Activated T-helper 2 cell treated with anti-CD3 and anti-CD28 coated beads, Interferon-gamma antibody, Interleukin-2, Interleukin-4, amounts not matched to agents 10 μg/mL and 5 μg/mL and 100 μg/mL, durations not matched to agents 14 hours and 24 hours and 36 hours (primary cell): ENCODE data around the gene CHST10. TPM values are rescaled to one million over a fixed set of nuclear protein-coding genes. Genes with fewer than 3 reads are reported as not detected.

ENCODE experiments used
- DNase-seq: peaks from one replicate; pipeline ENCODE4 v3.0.0; 2021; ENCODE audit warnings: low spot score
- H3K27ac Mint-ChIP-seq: one replicate; pipeline ENCODE4 v1.8.0; 2021; ENCODE audit warnings: mixed read lengths
- H3K27me3 Mint-ChIP-seq: one replicate; pipeline ENCODE4 v1.8.0; 2021; ENCODE audit warnings: low read depth, mixed read lengths
- H3K36me3 Mint-ChIP-seq: one replicate; pipeline ENCODE4 v1.8.0; 2021; ENCODE audit warnings: low read depth, mixed read lengths
- H3K4me1 Mint-ChIP-seq: one replicate; pipeline ENCODE4 v1.8.0; 2021; ENCODE audit warnings: low read depth, mixed read lengths
- H3K4me3 Mint-ChIP-seq: one replicate; pipeline ENCODE4 v1.8.0; 2021; ENCODE audit warnings: low read depth, mild to moderate bottlenecking, moderate library complexity, mixed read lengths
- H3K9me3 Mint-ChIP-seq: one replicate; pipeline ENCODE4 v1.8.0; 2021; ENCODE audit warnings: mixed read lengths
- intact Hi-C: fragments of 100-400 bp; cut with micrococcal nuclease; formaldehyde crosslinking; loops from one replicate; pipeline ENCODE4 v1.15.1; 2023
- total RNA-seq: library from RNA; stranded (reverse); gene quantifications from 2 replicates; pipeline ENCODE4 v1.2.3, GENCODE V29; 2022

CHST10 gene
- total RNA-seq, 1 donor from 2014 or later: 6.8 TPM

DNA sequence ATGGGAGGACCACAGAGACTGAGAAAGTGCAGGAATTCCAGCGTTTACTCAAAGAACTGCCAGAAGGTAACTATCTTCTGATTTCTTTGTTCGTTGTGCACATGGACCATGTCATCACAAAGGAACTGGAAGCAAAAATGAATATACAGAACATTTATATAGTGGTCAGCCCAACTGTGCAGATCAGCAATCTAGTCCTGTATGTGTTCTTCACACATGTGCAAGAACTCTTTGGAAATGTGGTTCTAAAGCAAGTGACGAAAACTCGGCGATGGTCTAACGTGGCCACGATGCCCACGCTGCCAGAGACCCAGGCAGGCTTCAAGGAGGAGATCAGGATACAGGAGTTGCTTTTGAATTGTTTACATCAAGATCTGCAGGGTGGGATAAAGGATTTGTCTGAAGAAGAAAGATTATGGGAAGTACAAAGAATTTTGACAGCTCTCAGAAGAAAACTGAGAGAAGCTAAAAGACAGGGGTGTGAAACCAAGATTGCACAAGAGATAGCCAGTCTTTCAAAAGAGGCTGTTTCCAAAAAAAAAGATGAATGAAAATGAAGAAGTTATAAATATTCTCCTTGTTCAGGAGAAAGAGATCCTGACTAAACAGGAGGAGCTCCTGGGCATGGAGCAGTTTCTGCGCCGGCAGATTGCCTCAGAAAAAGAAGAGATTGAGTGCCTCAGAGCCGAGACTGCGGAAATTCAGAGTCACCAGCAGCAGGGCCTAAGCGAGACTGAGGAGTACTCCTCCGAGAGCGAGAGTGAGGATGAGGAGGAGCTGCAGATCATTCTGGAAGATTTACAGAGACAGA is 8.3 kb upstream of the CHST10 start:
- H3K4me1 Mint-ChIP-seq: peaks cover 9% of the 10 kb centered on the region
- H3K4me3 Mint-ChIP-seq: no peak overlapping the region
- intact Hi-C loops: loop anchor here (10.0 kb wide), 1 partner anchor 559 kb away; no protein-coding TSS in a partner anchor
- no peaks in the 10 kb centered on the region for H3K36me3 Mint-ChIP-seq
- H3K27ac Mint-ChIP-seq: no peak overlapping the region
- H3K27me3 Mint-ChIP-seq: peaks cover 39% of the 10 kb centered on the region
- no peak for DNase-seq
- peaks cover 5% of the 10 kb centered on the region for H3K9me3 Mint-ChIP-seq

GRCh38 chr2:100425107-100425506 is 7.6 kb upstream of the CHST10 start:
- no peak for DNase-seq
- H3K4me3 Mint-ChIP-seq: no peak overlapping the region
- H3K27me3 Mint-ChIP-seq: peaks cover 34% of the 10 kb centered on the region
- H3K27ac Mint-ChIP-seq: no peak overlapping the region
- no peaks in the 10 kb centered on the region for H3K36me3 Mint-ChIP-seq
- peaks cover 9% of the 10 kb centered on the region for H3K4me1 Mint-ChIP-seq
- peaks cover 5% of the 10 kb centered on the region for H3K9me3 Mint-ChIP-seq
- intact Hi-C loops: loop anchor here (10.0 kb wide), 1 partner anchor 560 kb away; no protein-coding TSS in a partner anchor

DNA sequence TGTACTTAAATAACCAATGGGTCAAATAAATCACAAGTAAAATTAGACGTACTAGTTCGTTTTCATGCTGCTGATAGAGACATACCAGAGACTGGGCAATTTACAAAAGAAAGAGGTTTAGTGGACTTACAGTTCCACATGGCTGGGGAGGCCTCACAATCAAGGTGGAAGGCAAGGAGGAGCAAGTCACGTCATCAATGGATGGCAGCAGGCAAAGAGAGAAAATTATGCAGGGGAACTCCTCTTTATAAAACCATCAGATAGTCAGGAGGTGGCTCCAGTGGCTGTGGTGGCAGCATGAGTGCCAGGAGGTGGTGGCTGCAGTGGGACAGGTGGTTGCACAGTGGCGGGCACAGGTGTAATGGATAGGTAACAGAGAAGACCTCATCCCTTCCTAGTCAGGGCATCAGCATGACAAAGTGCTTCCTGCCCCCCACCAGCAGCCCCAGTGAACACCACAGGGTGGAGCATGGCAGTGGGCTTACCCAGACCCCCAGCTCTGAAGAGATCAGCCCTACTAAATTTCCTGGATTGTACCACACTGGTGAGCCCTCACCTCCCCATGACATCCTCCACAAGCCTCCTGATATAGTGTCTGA is 6.9 kb upstream of the CHST10 start:
- DNase-seq: no peak
- Mint-ChIP-seq H3K4me1 (peaks cover 9% of the 10 kb centered on the region), H3K27ac (no peak overlapping the region), H3K4me3 (no peak overlapping the region), H3K9me3 (peaks cover 5% of the 10 kb centered on the region), H3K27me3 (peaks cover 34% of the 10 kb centered on the region), H3K36me3 (no peaks in the 10 kb centered on the region)
- intact Hi-C loops: loop anchor here (10.0 kb wide), 1 partner anchor 560 kb away; no protein-coding TSS in a partner anchor

DNA sequence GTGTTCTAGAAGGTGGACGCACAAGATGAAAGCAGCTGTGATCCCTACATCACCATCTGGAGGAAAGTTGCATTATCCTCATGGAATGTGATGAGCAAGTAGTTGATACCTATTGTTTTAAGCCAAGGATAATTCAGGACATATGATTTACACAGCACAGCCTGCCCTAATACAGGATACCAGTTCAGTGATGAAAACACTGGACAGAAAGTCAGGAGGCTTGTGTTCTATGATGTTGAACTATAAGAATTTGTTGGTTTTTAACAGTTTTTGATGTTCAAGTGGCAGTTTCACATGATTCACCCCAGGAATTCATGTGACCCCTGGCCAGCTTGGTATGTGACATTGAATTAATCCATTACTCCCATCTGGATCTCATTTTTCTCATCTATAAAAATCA is 6.2 kb upstream of the CHST10 start:
- no peak overlapping the region for H3K27ac Mint-ChIP-seq
- no peak for DNase-seq
- H3K4me3 Mint-ChIP-seq: no peak overlapping the region
- peaks cover 5% of the 10 kb centered on the region for H3K9me3 Mint-ChIP-seq
- peaks cover 29% of the 10 kb centered on the region for H3K27me3 Mint-ChIP-seq
- intact Hi-C loops: loop anchor here (10.0 kb wide), 1 partner anchor 561 kb away; no protein-coding TSS in a partner anchor
- no peaks in the 10 kb centered on the region for H3K36me3 Mint-ChIP-seq
- peaks cover 9% of the 10 kb centered on the region for H3K4me1 Mint-ChIP-seq

DNA sequence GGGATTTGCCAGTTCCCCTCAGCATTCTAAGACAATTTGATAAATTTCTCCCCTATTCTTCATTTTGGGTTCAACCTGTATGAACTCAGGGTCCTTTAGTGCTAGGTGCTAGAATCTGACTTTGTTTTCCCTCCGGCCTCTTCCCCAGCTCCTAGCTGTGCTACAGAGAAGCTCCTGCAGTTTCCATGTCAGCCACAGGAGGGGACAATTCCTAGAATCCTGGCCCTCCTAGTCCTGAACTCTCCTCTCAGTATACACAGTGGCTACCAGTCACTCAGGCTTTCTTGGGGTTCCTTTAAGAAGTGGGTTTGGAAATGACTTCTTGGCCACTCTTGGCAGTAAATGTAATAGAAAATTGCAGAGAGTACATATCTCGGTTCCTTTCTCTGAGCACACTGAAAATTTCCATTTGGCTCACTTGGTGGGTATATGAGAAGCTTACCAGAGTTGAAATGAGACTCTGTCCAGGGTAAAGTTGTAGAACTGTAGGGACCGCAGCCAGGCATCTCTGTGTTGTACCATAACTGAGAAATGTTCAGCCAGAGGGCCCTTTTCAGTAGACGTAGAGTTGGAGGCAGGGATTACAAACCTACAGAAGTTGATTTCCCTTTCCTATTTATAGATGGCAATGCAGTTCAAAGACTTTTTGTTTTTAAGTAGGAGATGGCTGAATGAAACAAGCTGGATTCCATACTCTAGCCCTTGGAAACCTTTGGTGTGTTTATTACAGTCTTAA is 5.0 kb upstream of the CHST10 start:
- no peak for DNase-seq
- Mint-ChIP-seq H3K4me1 (peaks cover 11% of the 10 kb centered on the region), H3K9me3 (peaks cover 5% of the 10 kb centered on the region), H3K27ac (no peak overlapping the region), H3K27me3 (peaks cover 24% of the 10 kb centered on the region), H3K4me3 (no peak overlapping the region), H3K36me3 (no peaks in the 10 kb centered on the region)
- intact Hi-C loops: loop anchor here (10.0 kb wide), 1 partner anchor 562 kb away; no protein-coding TSS in a partner anchor

DNA sequence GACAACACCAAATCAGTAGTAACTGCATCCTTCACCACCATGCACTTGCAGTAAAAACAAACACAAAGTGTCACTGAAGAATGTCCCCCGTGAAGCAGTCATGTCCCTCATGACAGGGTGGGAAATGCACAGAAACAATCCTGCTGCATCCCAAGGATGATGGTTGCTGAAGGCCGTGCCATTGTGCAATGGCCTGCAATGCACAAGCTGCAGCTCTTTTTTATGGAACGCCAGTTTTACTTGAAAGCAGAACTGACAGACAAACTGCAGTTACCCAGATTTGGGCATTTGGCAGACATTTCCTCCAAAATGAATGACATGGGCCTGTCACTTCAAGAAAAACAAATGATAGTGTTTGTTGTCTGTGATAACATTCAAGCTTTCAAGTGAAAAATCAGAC is 2.4 kb upstream of the CHST10 start:
- H3K9me3 Mint-ChIP-seq: peaks cover 5% of the 10 kb centered on the region

GRCh38 chr2:100418406-100418962 is 1.0 kb upstream of the CHST10 start:
- Mint-ChIP-seq H3K4me3 (peak overlapping the region; percentile 42), H3K9me3 (peaks cover 5% of the 10 kb centered on the region), H3K27ac (no peak overlapping the region), H3K4me1 (peaks cover 14% of the 10 kb centered on the region), H3K27me3 (peaks cover 3% of the 10 kb centered on the region), H3K36me3 (peaks cover 3% of the 10 kb centered on the region)
- intact Hi-C loops: no loop called here
- DNase-seq: no peak

More for the DNA sequence above, 2.4 kb upstream of the CHST10 start:
- intact Hi-C loops: loop anchor here (10.0 kb wide), 1 partner anchor 565 kb away; no protein-coding TSS in a partner anchor
- H3K27ac Mint-ChIP-seq: no peak overlapping the region
- no peak for DNase-seq
- H3K36me3 Mint-ChIP-seq: peaks cover 3% of the 10 kb centered on the region
- H3K4me1 Mint-ChIP-seq: peaks cover 14% of the 10 kb centered on the region
- peaks cover 12% of the 10 kb centered on the region for H3K27me3 Mint-ChIP-seq
- no peak overlapping the region for H3K4me3 Mint-ChIP-seq

GRCh38 chr2:100417711-100418124 is 250 bp upstream of the CHST10 start:
- Mint-ChIP-seq H3K27ac (peak overlapping the region; percentile 64), H3K27me3 (peaks cover 2% of the 10 kb centered on the region), H3K36me3 (peaks cover 3% of the 10 kb centered on the region), H3K4me1 (peaks cover 14% of the 10 kb centered on the region), H3K9me3 (peaks cover 5% of the 10 kb centered on the region), H3K4me3 (peak overlapping the region; percentile 83)
- intact Hi-C loops: no loop called here
- DNase-seq: no peak

DNA sequence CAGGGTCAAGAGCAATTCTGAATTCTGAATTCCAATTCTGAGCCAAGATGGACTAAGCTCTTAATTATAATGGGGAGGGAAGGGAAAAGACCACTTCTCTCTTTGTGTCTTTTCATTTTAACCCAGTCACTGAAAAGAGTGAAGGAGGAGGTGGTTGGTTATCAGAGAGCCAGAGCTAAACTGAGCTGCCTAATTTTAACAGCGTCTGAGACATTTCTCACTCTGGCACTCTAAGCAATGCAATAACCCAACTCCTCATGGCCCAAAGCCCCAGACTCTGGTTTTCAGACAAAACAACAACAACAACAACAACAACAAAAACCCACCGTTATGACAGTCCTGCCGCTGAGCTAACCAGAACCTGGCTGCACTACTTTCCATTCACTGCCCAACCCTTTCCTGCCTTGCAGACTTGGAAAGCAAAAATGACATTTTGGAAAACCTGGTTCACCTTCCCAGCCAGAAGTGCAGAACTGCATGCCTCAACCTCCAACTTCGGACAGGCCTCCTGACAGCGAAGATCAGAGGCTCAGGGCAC is 1.0 kb downstream of the CHST10 start:
- H3K9me3 Mint-ChIP-seq: peaks cover 5% of the 10 kb centered on the region
- H3K27me3 Mint-ChIP-seq: no peaks in the 10 kb centered on the region
- H3K4me3 Mint-ChIP-seq: peak overlapping the region; percentile 88
- H3K4me1 Mint-ChIP-seq: peaks cover 14% of the 10 kb centered on the region
- intact Hi-C loops: no loop called here
- DNase-seq: no peak
- H3K27ac Mint-ChIP-seq: no peak overlapping the region
- H3K36me3 Mint-ChIP-seq: peaks cover 3% of the 10 kb centered on the region

DNA sequence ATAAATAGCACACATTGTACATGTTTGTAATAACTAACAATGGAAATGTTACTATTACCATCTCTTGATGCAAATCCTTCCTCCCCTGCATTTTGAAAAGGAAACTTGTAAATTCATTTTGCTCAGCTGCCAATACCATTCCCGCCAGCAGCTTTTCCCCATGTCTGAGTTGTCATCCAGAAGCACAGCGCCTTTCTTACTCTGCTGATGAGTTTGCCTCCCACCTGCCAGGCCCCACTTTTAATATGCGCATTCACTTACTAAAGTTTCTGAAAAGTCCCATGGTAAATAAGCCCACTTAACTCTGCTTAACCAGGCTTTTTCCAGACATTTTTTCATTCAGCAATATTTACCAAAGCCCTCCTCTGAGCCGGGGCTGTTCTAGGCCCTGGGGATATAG is 3.9 kb downstream of the CHST10 start:
- Mint-ChIP-seq H3K36me3 (peaks cover 3% of the 10 kb centered on the region), H3K27me3 (no peaks in the 10 kb centered on the region), H3K4me1 (peaks cover 14% of the 10 kb centered on the region), H3K27ac (no peak overlapping the region), H3K9me3 (no peaks in the 10 kb centered on the region), H3K4me3 (no peak overlapping the region)
- DNase-seq: no peak
- intact Hi-C loops: no loop called here

DNA sequence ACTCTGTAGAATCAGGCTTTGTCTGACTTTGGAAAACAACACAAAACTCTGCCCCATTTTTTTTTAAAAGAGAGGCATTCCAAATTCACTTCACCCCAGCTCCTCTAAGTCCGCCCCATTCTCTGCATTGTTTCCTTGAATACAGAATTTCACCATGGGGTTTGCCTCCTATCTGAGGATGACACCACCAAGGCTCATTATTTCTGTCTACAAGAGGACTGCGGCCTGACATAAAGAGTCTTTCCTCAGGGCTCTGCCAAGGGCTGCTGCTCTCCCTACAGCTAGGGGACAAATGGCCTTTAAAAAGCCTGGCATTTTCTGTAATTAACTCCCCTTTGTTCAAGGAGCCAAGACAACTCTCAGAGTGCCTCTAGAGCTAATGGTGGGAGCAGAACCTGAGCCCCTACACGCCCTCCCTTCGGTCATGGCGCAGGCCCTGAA is 4.6 kb downstream of the CHST10 start:
- no peak overlapping the region for H3K27ac Mint-ChIP-seq
- no peak overlapping the region for H3K4me3 Mint-ChIP-seq
- no peak for DNase-seq
- intact Hi-C loops: no loop called here
- H3K36me3 Mint-ChIP-seq: peaks cover 3% of the 10 kb centered on the region
- H3K9me3 Mint-ChIP-seq: no peaks in the 10 kb centered on the region
- no peaks in the 10 kb centered on the region for H3K27me3 Mint-ChIP-seq
- peaks cover 9% of the 10 kb centered on the region for H3K4me1 Mint-ChIP-seq

GRCh38 chr2:100412466-100412865 is 5.0 kb downstream of the CHST10 start:
- no peak overlapping the region for H3K4me3 Mint-ChIP-seq
- peaks cover 3% of the 10 kb centered on the region for H3K36me3 Mint-ChIP-seq
- no peaks in the 10 kb centered on the region for H3K27me3 Mint-ChIP-seq
- DNase-seq: no peak
- peaks cover 9% of the 10 kb centered on the region for H3K4me1 Mint-ChIP-seq
- no peaks in the 10 kb centered on the region for H3K9me3 Mint-ChIP-seq
- intact Hi-C loops: no loop called here
- H3K27ac Mint-ChIP-seq: no peak overlapping the region
